Embryonic facial prominence (tissue), 1 donor: ENCODE results near the gene MYLK4.

Experiments used
- DNase-seq: peaks from one replicate; pipeline ENCODE4 v3.0.0-alpha.2; 2016; ENCODE audit errors: extremely low spot score

The MYLK4 gene

DNA sequence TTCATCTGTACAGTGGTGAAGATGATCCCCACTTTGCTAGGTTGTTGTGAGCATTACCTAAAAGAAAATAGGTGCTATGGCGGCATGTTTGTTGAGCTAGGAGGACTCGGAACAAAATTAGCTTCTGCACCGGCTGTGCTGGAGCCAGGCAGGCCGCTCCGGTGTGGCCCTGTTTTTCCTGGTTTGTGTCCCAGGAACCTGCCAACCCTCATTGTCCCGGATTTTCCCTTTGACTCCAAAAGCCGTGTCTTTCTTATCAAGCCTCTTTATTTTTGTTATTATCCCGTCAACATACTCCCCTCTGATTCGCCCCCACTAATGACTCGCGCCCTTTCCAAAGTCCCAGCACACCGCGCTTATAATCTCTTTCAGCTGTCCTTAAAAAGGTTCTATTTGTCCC lies 117.0 kb downstream of the MYLK4 start:
- DNase-seq, result no peak

DNA sequence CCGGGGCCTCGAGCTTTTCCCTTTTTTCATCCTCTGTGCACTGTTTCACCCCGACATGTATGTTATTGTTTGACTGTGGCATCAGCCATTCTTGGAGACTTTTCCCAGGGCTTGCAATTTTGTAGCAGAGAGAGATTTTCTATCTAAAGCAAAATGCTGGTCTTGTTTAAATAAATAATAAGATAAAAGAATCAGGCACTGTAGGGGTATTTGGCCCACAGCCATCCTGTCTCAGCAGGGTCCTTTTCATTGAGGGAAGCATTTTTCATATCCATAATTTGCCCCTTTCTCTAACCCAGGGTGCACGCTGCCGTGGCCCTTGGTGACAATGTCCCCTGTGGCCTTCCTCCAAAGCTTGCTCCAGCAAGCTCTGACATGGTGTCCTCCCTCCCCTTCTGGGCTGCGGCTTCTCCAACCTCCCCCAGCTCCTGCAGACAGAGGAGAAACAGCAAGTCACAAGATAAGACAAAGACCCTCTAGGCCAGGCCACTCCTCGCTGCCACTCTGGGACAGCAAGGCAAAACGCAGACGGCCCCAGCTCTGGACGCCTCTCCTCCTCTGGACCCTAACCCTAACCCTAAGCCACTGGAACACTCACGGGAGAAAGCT lies 117.6 kb downstream of the MYLK4 start:
- no peak for DNase-seq

DNA sequence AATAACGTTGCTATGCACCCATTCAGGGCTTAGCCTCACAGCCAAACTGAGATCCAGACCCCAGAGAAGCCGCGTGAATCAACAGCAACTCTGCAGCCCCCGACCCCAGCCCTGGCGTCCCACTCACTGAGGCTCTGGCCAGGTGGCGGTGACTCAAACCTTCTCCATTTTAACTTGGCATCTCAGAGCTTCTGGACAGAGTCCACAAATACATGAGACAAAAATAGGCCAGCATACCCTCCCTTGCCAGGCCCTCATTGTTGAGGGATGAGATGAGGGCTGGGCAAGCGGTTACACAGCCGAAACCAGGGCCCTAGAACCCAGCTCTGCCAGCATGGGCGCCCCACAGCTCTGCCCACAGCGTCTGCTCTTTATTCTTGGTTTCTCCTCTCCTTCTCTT lies 118.4 kb downstream of the MYLK4 start:
- no peak for DNase-seq

DNA sequence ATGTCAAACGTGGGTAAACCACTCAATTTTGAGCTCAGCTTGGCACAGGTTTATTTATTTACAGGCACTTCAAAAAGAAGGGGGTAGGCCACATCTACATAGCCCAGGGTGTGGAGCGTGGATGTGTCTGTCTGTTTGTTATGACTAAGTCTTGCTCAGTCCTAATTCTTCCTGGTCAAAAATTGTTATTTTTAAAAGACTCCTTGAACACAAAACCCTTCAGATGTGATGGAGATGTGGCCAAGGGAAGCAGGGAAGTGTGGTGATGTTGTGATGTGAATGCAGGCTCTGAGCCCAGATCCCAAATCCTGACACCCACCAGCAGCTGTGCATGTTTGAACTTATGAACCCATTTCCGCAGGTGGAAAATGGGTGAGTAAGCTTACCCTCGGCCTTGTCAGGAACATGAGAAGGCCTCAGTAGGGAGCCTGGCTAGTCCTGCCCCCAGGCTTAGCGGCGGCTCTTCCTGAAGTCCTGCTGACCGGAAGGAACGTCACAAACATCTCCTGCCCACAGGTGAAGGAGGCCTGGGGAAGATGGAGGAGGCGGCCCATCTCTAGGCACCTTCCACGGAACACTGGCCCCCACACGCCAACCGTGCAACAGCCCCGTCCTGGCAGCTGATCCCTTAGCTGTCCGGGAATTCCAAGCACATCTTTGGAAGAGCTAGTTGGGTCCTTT lies 119.7 kb downstream of the MYLK4 start:
- no peak for DNase-seq

DNA sequence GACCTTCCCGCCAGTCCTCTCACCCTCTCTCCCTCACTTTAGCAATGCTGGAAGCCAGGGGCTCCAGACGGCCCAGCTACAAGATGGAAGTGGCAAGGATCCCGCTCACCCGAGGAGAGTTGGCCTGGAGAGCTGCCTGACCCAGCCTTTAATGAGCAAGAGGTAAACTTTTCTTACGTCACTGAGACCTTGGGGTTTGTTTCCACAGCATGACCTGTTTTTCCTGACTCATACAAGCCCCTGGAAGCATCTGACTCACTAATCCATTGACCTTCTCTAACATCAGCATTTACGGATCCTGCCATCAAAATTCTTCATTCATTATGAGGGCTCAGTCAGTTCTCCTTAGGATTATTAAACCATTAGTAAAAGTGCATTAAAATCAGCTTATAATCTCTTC lies 120.4 kb downstream of the MYLK4 start:
- DNase-seq, result no peak

DNA sequence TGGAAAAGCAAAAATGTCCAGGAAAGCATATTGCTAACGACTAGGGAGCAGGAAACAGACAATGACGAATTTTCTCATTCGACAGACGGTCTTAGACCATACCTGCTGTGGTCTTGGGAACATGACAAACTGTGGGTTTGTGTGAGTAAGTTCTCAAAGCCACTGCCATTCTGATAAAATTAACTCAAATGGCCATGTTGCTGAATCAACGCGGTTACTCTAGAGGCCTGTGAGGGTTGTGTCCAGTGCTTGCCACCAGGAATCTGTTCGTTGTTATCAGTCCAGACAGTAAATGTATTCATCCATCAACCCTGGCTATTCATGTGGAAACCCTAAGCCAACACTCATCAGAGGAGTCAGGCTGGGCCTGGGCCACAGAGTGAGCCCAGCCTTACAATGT lies 124.3 kb downstream of the MYLK4 start:
- no peak for DNase-seq

DNA sequence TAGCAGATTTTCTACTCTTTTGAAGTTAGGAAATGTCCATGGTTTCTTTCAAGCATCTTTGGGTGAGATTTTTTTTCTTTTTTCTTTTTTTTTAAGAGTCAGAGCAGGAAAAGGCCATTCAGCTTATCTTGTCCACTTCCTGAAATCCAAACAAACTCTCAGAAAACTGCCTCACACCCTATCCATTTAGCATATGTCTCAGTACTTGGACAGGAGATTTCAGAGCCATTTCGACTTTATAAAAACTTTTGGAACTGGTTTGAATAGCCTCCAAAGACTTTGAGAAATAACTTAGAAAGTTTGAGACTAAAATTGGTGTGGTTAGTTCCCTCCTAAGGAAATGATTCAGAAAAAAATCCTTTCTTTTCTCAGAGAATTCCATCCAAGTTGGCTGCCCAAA lies 125.1 kb downstream of the MYLK4 start:
- DNase-seq, result no peak

DNA sequence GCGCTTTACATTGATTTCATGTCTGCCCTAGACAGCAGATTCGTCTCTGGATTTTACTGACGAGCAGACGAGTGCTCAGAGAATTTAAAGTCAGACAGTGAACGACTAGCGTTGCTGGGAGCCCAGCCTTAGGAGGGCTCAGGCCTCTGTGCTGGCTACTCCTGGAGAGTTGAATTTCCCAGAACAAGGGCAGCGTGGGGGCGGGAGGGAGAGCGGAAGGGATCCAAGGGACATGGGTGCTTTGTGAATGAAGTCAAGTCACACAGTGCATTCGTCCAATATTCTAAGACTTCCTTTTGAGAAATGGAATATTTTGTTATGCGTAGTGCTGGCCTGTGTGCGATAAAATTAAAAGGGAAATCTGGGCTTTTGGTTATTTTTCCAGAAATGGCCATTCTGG lies 126.5 kb downstream of the MYLK4 start:
- DNase-seq, result no peak

DNA sequence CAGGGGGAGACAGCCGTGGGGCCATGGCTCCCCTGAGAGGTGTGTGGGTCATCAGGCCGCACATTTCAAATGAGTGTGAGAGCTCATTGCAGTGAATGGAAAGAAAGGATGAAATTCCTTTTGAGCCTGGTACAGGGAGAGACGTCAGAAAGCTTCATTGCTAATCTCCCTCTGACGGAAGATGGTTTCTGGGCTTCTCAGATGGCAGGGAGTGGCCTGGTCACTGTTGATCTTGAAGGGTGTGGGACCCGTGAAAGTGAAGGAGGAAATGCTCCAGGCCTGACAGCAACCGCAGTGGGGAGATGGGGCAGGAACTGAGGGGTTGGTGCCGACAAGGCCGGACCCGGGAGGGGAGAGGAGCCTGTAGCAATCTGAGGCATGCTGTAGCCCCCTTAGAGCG lies 127.4 kb downstream of the MYLK4 start:
- DNase-seq, result no peak

DNA sequence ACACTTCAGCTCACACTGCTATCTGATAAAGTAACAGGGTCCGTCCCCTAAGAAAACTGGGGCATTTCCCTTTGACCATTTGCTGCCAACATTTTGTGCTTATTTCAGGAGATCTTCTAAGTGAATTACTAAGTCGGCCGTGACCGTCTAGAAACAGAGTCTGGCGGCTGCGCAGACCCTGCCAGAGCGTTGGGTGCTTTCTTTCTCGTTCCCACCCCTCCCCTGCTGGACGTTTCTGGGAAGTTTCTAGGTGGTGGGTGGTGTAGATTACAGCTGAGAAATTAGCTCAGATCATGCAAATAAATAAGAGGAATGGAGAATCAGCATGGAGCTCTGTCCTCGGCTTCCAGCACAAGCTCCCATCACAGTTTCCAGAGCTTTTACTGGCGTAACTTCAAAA lies 128.1 kb downstream of the MYLK4 start:
- DNase-seq, result no peak

DNA sequence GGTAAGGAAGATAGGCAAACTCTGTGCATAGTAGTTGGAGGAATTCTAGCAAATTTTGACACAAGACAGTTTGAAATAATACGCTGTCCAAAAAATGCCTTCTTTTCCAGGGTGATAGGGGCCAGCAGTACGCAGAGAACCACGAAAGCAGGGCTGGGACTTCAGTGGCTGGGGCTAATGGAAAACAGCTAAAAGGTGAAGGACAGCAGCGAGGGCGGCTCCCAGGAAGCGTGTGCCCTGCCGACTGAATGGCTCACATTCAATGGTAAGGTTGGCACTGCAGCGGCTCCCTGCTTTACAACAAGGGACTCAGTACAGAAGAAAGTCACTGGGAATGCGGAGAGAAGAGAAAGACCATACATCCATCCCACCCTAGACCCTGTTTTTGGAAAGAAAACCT lies 131.1 kb downstream of the MYLK4 start:
- no peak for DNase-seq

DNA sequence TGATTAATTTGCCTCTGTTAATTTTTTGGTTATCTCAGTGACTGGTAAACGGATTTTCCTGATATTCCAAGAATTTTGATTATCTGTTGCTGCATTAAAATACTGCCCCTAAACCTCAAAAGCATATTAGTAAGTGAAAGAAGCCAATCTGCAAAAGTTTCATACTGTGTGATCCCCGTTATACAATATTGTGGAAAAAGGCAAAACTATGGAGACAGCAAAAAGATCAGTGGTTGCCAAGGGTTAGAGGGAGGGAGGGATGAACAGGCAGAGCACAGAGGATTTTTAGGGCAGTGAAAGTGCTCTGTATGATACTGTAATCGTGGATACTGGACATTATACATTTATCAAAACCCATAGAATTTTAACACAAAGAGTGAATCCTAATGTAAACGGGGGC lies 133.0 kb downstream of the MYLK4 start:
- no peak for DNase-seq

DNA sequence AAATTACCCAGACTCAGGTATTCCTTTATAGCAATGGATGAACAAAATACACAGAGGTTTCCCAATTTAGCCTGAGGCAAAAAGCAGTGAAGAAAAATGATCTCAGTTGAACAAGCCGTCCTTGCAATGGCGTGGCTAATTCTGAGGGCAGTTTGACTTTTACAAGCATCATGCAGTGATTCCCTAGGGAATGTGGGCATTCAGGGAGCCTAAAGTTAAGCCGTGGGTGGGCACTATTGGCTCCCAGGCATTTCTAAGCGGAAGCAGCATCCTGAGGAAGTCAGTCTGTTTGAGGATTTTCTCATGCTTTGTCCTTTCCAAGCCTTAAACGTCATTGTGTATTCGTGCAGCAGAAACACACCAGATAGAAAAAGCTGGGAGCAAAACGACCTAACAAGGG lies 133.9 kb downstream of the MYLK4 start:
- DNase-seq, result no peak

DNA sequence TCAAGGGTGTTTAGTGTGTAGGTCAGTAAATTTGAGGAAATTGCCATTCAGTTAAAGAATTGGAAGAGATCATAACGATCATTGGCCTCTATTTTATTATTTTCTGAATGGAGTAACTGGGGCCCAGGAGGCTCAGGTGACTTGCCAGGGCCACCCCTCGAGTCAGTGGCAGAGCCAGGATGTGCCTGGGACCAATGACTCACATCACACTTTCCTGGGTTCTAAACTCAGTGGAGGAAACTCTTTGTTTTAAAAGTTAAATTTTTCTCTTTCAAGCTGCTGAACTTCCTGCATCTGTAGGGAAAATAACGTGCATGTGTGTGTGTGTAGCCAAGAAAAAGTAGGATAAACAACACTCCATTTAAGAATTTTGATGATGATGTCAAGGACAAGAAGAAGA lies 135.5 kb downstream of the MYLK4 start:
- no peak for DNase-seq

DNA sequence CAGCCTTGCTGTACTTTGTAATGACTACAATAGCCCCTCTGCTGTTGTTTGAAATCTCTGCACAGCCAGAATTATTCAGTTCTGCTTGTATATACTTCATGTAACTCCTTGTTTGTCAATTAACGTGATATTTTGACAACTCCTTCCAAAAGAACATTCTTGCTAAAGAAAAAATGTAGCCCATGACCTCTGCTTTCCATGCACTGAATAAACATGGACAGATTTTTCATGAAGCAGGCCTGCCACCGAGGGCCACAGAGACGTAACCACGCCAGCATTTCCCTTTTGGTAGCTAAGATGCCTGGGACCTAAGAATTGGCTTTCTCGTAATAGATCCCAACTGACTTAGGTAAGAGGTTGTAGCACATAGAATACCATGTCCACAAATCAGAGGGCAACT lies 135.9 kb downstream of the MYLK4 start:
- DNase-seq, result no peak

DNA sequence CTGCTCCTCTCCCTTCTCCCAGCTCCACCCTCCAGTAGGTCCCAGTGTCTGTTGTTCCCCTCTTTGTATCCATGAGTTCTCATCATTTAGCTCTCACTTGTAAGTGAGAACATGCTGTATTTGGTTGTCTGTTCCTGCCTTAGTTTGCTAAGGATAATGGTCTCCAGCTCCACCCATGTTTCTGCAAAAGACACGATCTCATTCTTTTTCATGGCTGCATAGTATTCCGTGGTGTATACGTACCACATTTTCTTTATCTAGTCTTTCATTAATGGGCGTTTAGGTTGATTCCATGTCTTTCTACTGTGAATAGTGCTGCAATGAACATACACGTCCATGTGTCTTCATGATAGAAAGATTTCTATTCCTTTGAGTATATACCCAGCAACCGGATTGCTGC lies 136.6 kb downstream of the MYLK4 start:
- no peak for DNase-seq
